HCT116 (cell line): Measurements from ENCODE around the gene PITPNM1. TPM values are rescaled to one million over a fixed set of nuclear protein-coding genes. Genes with fewer than 3 reads are reported as not detected.

Experiments
- ATAC-seq: fragments of 200-7000 bp; cut with Tn5 transposase; 2 replicates; pipeline ENCODE4 v1.9.1; 2020; ENCODE audit warnings: mild to moderate bottlenecking, moderate library complexity
- BruUV-seq: library from RNA; stranded (reverse); fragments of 400-500 nt; replicated peaks from 2 replicates; lab custom pipeline; 2021; lab: Mats Ljungman, UMichigan
- CTCF ChIA-PET: fragments of 300-600 bp; sonication (Branson Sonifier 250); formaldehyde crosslinking; loops from one replicate; lab custom pipeline; 2021; ENCODE audit warnings: antibody characterized with exemption; lab: Charles Lee
- POLR2A ChIA-PET: fragments of 300-600, 350-600 bp; sonication (Branson Sonifier 250); formaldehyde crosslinking; loops from one replicate; lab custom pipeline; 2021; ENCODE audit warnings: antibody characterized with exemption; lab: Charles Lee
- RAD21 ChIA-PET, 2 experiments: fragments of 300-600 bp; sonication (Branson Sonifier 250); formaldehyde crosslinking; loops; one replicate each; lab custom pipeline; 2023; ENCODE audit warnings: low total read pairs in 2 of 2; ENCODE audit not compliant: uncharacterized antibody in 2 of 2, unreplicated experiment in 2 of 2, low non-redundant PET in 1 of 2; lab: Charles Lee
- DNase-seq: peaks from one replicate; pipeline ENCODE4 v3.0.0-alpha.2; 2010; ENCODE audit warnings: low read depth, low spot score
- H2AFZ ChIP-seq: fragments of 200-600 bp; shearing (Covaris generic), sonication (generic); 2 replicates; pipeline ENCODE4 v1.6.1; 2017; ENCODE audit warnings: low read depth, mixed run types, mixed read lengths, antibody characterized with exemption, low read length; ENCODE audit not compliant: poor library complexity, severe bottlenecking
- H3K27ac ChIP-seq: 2 replicates; pipeline ENCODE4 v1.5.1; 2012; ENCODE audit warnings: low read depth, low read length
- H3K27me3 ChIP-seq: fragments of 200-600 bp; sonication (generic); 2 replicates; pipeline ENCODE4 v1.6.1; 2016; ENCODE audit warnings: mixed run types, low read length, mixed read lengths; ENCODE audit not compliant: insufficient read depth
- H3K36me3 ChIP-seq, 2 experiments: fragments of 200-500 bp in 1 of 2; fragments of 200-600 bp in 1 of 2; sonication (Bioruptor generic) in 1 of 2; sonication (generic) in 1 of 2; 2 replicates each; pipeline versions ENCODE4 v1.5.1 to v1.6.1; 2014 to 2016; ENCODE audit warnings: low read length in 2 of 2, inconsistent platforms in 1 of 2, mixed read lengths in 1 of 2, mixed run types in 1 of 2; ENCODE audit not compliant: insufficient read depth in 2 of 2, control insufficient read depth in 1 of 2
- H3K4me1 ChIP-seq, 2 experiments: fragments of 200-600 bp in 1 of 2; sonication (generic) in 1 of 2; 2 replicates each; pipeline versions ENCODE4 v1.5.1 to v1.6.1; 2012 to 2017; ENCODE audit warnings: low read length in 2 of 2, inconsistent platforms in 1 of 2, mild to moderate bottlenecking in 1 of 2, mixed read lengths in 1 of 2, mixed run types in 1 of 2, moderate library complexity in 1 of 2; ENCODE audit not compliant: insufficient read depth in 2 of 2, control insufficient read depth in 1 of 2
- H3K4me2 ChIP-seq: fragments of 200-600 bp; sonication (generic); 2 replicates; pipeline ENCODE4 v1.6.1; 2017; ENCODE audit warnings: mixed run types, low read length, mixed read lengths
- H3K4me3 ChIP-seq, 2 experiments: fragments of 200-600 bp in 1 of 2; sonication (generic) in 1 of 2; replicated peaks in 1 of 2; 2 replicates each; pipeline ENCODE4 v1.5.1; 2011 to 2016; ENCODE audit warnings: low read length in 2 of 2, control low read depth in 1 of 2, low read depth in 1 of 2, mild to moderate bottlenecking in 1 of 2, mixed read lengths in 1 of 2, mixed run types in 1 of 2
- H3K79me2 ChIP-seq: fragments of 200-600 bp; sonication (generic); 2 replicates; pipeline ENCODE4 v1.6.1; 2017; ENCODE audit warnings: mild to moderate bottlenecking, mixed run types, low read length, moderate library complexity, mixed read lengths; ENCODE audit not compliant: insufficient read depth
- H3K9ac ChIP-seq: fragments of 200-600 bp; sonication (generic); 2 replicates; pipeline ENCODE4 v1.6.1; 2016; ENCODE audit warnings: low read length, mixed read lengths
- H3K9me2 ChIP-seq: fragments of 200-600 bp; sonication (generic), shearing (Covaris generic); 2 replicates; pipeline ENCODE4 v1.6.1; 2017; ENCODE audit warnings: mixed run types, mild to moderate bottlenecking, moderate library complexity; ENCODE audit not compliant: insufficient read depth
- H3K9me3 ChIP-seq, 2 experiments: fragments of 200-500 bp in 1 of 2; fragments of 200-600 bp in 1 of 2; sonication (Bioruptor generic) in 1 of 2; sonication (generic) in 1 of 2; 2 replicates each; pipeline ENCODE4 v1.6.1; 2014 to 2017; ENCODE audit warnings: low read length in 2 of 2, mixed read lengths in 2 of 2, inconsistent platforms in 1 of 2, low read depth in 1 of 2, mild to moderate bottlenecking in 1 of 2, mixed run types in 1 of 2, moderate library complexity in 1 of 2; ENCODE audit not compliant: control insufficient read depth in 1 of 2, insufficient read depth in 1 of 2
- H4K20me1 ChIP-seq: fragments of 200-600 bp; sonication (generic), shearing (Covaris generic); 2 replicates; pipeline ENCODE4 v1.6.1; 2017; ENCODE audit warnings: mixed run types, mild to moderate bottlenecking, moderate library complexity; ENCODE audit not compliant: insufficient read depth
- CBX3 ChIP-seq: IDR thresholded peaks from 2 replicates; pipeline ENCODE4 v1.6.1; 2012; ENCODE audit warnings: low read depth
- CEBPB ChIP-seq: IDR thresholded peaks from 2 replicates; pipeline ENCODE4 v1.6.1; 2012; ENCODE audit warnings: low read depth
- CTCF ChIP-seq, 3 experiments: fragments of 200-600 bp in 1 of 3; sonication (generic) in 1 of 3; IDR thresholded peaks in 2 of 3; conservative IDR thresholded peaks in 1 of 3; 2 replicates each; pipeline ENCODE4 v1.5.1; 2012 to 2017; ENCODE audit warnings: low read depth in 2 of 3, low read length in 2 of 3, antibody characterized with exemption in 1 of 3, borderline replicate concordance in 1 of 3, control low read depth in 1 of 3, mild to moderate bottlenecking in 1 of 3, mixed read lengths in 1 of 3, mixed run types in 1 of 3, moderate library complexity in 1 of 3; ENCODE audit not compliant: insufficient read depth in 1 of 3
- EGR1 ChIP-seq: IDR thresholded peaks from 2 replicates; pipeline ENCODE4 v1.6.1; 2012; ENCODE audit warnings: low read depth
- ELF1 ChIP-seq: IDR thresholded peaks from 2 replicates; pipeline ENCODE4 v1.6.1; 2012; ENCODE audit warnings: low read depth, borderline replicate concordance
- EZH2phosphoT487 ChIP-seq: fragments of 200-600 bp; IDR thresholded peaks from 2 replicates; pipeline ENCODE4 v1.6.1; 2018; ENCODE audit warnings: antibody characterized with exemption, borderline replicate concordance
- FOSL1 ChIP-seq: IDR thresholded peaks from 2 replicates; pipeline ENCODE4 v1.6.1; 2012; ENCODE audit warnings: low read depth
- JUND ChIP-seq: IDR thresholded peaks from 2 replicates; pipeline ENCODE4 v1.6.1; 2012
- POLR2A ChIP-seq: IDR thresholded peaks from 2 replicates; pipeline ENCODE4 v1.7.0; 2011; ENCODE audit warnings: borderline replicate concordance; ENCODE audit not compliant: insufficient read depth, insufficient read length; ENCODE audit errors: extremely low read depth
- POLR2AphosphoS5 ChIP-seq: IDR thresholded peaks from 2 replicates; pipeline ENCODE4 v1.6.1; 2011; ENCODE audit warnings: mild to moderate bottlenecking, low read depth, low read length, moderate library complexity
- REST ChIP-seq: IDR thresholded peaks from 2 replicates; pipeline ENCODE4 v1.6.1; 2012; ENCODE audit warnings: low read depth
- SP1 ChIP-seq: IDR thresholded peaks from 2 replicates; pipeline ENCODE4 v1.6.1; 2012; ENCODE audit warnings: low read depth
- SRF ChIP-seq: IDR thresholded peaks from 2 replicates; pipeline ENCODE4 v1.6.1; 2012; ENCODE audit warnings: low read depth
- YY1 ChIP-seq: IDR thresholded peaks from 2 replicates; pipeline ENCODE4 v1.6.1; 2011; ENCODE audit warnings: low read length, low read depth, moderate library complexity, mild to moderate bottlenecking; ENCODE audit not compliant: insufficient replicate concordance; ENCODE audit errors: extremely low read depth
- ZFX ChIP-seq: fragments of 450-650 bp; IDR thresholded peaks from 2 replicates; pipeline ENCODE4 v1.6.1; 2017
- ZNF274 ChIP-seq: fragments of 200-500 bp; sonication (Bioruptor generic); IDR thresholded peaks from 2 replicates; pipeline ENCODE4 v1.6.1; 2014; ENCODE audit warnings: mild to moderate bottlenecking, low read depth, low read length, inconsistent platforms
- intact Hi-C: fragments of 100-400 bp; cut with micrococcal nuclease; formaldehyde crosslinking; loops from 2 replicates; pipeline ENCODE4 v1.10.0; 2022
- total RNA-seq: library from RNA; stranded (reverse); gene quantifications from one replicate; pipeline ENCODE4 v1.2.1, GENCODE V29; 2021; ENCODE audit not compliant: unreplicated experiment
- TF ChIP-seq, protein P1 (sequence below): IDR thresholded peaks from 2 replicates; pipeline ENCODE4 v1.6.1; 2011; ENCODE audit warnings: mild to moderate bottlenecking, low read length, moderate library complexity; ENCODE audit not compliant: insufficient replicate concordance; ENCODE audit errors: extremely low read depth
- TF ChIP-seq, protein P2 (sequence below): IDR thresholded peaks from 2 replicates; pipeline ENCODE4 v1.6.1; 2012

PITPNM1 gene
- total RNA-seq, 1 experiment from 2014 or later = 79.5 TPM

DNA sequence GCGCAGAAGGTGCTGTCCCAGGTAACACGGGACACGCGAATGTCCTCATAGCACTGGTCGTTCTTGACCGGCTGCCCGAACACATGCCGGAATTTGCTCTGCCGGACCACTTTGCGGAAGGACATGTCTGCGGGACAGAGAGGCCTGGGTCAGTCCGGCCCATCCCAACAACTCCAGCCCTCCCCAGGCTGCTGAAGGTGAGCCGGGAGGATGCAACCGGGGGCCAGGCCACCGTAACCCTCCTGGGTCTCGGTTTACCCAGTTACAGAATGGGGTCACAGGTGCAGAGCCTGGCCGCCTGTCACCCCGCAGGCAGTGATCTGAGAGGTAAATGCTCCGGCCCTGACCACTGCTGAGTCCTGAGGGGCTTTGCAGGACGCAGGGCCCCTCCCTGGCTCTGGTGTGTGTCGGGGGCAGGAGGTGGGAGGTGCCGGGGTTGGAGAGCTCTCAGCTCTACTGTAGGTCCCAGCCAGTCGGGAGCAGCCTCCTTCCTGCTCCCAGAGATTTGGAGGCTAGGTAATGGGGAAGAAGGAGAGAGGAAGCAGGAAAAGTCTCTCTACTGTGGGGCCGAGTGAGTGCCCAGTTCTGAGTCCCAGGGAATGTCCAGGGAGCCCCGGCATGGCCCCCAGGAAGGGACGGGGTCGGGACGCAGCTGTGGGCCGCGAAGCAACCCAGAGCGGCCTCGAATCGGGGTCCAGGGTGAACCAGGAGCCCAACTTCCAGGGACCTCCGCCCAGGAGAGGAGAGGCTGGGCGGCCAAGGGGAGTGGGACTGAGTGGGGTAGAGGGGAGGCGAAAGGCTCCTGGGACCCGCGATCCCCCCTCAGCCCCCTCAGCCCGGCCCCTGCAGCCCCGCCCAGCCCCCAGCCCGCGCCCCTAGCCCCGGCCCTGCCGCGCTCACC, 62.4 kb downstream of the PITPNM1 start:
- DNase-seq (no peak), ATAC-seq (peak; percentile 29)
- Histone ChIP-seq H3K4me2 (peak overlapping the region; percentile 94), H3K9ac (peak overlapping the region; percentile 87), H3K27me3 (no peaks in the 10 kb centered on the region), H3K9me3 (no peaks in the 10 kb centered on the region), H2AFZ (no peak overlapping the region), H4K20me1 (no peaks in the 10 kb centered on the region), H3K4me1 (peaks cover 6 to 28% of the 10 kb centered on the region in 2 experiments; a peak in 3 of 4 replicates), H3K79me2 (peaks cover 7% of the 10 kb centered on the region; the same call in 1 of the 2 replicates), H3K9me2 (no peaks in the 10 kb centered on the region), H3K4me3 (peak overlapping the region; percentile 82 to 90), H3K36me3 (peaks cover 0 to 2% of the 10 kb centered on the region in 2 experiments; a peak in 1 of 4 replicates), H3K27ac (peak overlapping the region; percentile 79)
- no peak for TF ChIP-seq REST
- TF ChIP-seq ELF1 = no peak
- TF ChIP-seq CBX3 = no peak
- TF ChIP-seq, protein P1, sequence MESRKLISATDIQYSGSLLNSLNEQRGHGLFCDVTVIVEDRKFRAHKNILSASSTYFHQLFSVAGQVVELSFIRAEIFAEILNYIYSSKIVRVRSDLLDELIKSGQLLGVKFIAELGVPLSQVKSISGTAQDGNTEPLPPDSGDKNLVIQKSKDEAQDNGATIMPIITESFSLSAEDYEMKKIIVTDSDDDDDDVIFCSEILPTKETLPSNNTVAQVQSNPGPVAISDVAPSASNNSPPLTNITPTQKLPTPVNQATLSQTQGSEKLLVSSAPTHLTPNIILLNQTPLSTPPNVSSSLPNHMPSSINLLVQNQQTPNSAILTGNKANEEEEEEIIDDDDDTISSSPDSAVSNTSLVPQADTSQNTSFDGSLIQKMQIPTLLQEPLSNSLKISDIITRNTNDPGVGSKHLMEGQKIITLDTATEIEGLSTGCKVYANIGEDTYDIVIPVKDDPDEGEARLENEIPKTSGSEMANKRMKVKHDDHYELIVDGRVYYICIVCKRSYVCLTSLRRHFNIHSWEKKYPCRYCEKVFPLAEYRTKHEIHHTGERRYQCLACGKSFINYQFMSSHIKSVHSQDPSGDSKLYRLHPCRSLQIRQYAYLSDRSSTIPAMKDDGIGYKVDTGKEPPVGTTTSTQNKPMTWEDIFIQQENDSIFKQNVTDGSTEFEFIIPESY = no peak
- no peak for TF ChIP-seq YY1
- TF ChIP-seq, protein P2, sequence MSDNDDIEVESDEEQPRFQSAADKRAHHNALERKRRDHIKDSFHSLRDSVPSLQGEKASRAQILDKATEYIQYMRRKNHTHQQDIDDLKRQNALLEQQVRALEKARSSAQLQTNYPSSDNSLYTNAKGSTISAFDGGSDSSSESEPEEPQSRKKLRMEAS = no peak
- TF ChIP-seq ZNF274 = no peak
- TF ChIP-seq FOSL1 = no peak
- TF ChIP-seq EZH2phosphoT487 = no peak
- TF ChIP-seq JUND = no peak
- TF ChIP-seq EGR1 = no peak
- TF ChIP-seq POLR2AphosphoS5 = no peak
- no peak for TF ChIP-seq SP1
- TF ChIP-seq CTCF (IDR thresholded peaks at IDR 0.05 in 2 of 3, conservative IDR thresholded peaks at IDR 0.05 in 1 of 3; ENCODE audit: borderline replicate concordance in 1 of 3, insufficient read depth in 1 of 3, low read depth in 2 of 3, low read length in 2 of 3) = no peak
- no peak for TF ChIP-seq POLR2A
- TF ChIP-seq CEBPB = no peak
- TF ChIP-seq ZFX = no peak
- TF ChIP-seq SRF = no peak
- BruUV-seq = no TSS peak
- RAD21 ChIA-PET = no interaction called here
- POLR2A ChIA-PET = no interaction called here
- intact Hi-C loops = no loop called here
- CTCF ChIA-PET = no interaction called here
